HCT116 (cell line): ENCODE results near the gene THAP5. TPM values are rescaled to one million over a fixed set of nuclear protein-coding genes. Genes with fewer than 3 reads are reported as not detected.

Experiments
- ATAC-seq: fragments of 200-7000 bp; cut with Tn5 transposase; 2 replicates; pipeline ENCODE4 v1.9.1; 2020; ENCODE audit warnings: mild to moderate bottlenecking, moderate library complexity
- BruUV-seq: library from RNA; stranded (reverse); fragments of 400-500 nt; replicated peaks from 2 replicates; lab custom pipeline; 2021; lab: Mats Ljungman, UMichigan
- CTCF ChIA-PET: fragments of 300-600 bp; sonication (Branson Sonifier 250); formaldehyde crosslinking; loops from one replicate; lab custom pipeline; 2021; ENCODE audit warnings: antibody characterized with exemption; lab: Charles Lee
- POLR2A ChIA-PET: fragments of 300-600, 350-600 bp; sonication (Branson Sonifier 250); formaldehyde crosslinking; loops from one replicate; lab custom pipeline; 2021; ENCODE audit warnings: antibody characterized with exemption; lab: Charles Lee
- RAD21 ChIA-PET, 2 experiments: fragments of 300-600 bp; sonication (Branson Sonifier 250); formaldehyde crosslinking; loops; one replicate each; lab custom pipeline; 2023; ENCODE audit warnings: low total read pairs in 2 of 2; ENCODE audit not compliant: uncharacterized antibody in 2 of 2, unreplicated experiment in 2 of 2, low non-redundant PET in 1 of 2; lab: Charles Lee
- DNase-seq: peaks from one replicate; pipeline ENCODE4 v3.0.0-alpha.2; 2010; ENCODE audit warnings: low read depth, low spot score
- H2AFZ ChIP-seq: fragments of 200-600 bp; shearing (Covaris generic), sonication (generic); 2 replicates; pipeline ENCODE4 v1.6.1; 2017; ENCODE audit warnings: low read depth, mixed run types, mixed read lengths, antibody characterized with exemption, low read length; ENCODE audit not compliant: poor library complexity, severe bottlenecking
- H3K27ac ChIP-seq: 2 replicates; pipeline ENCODE4 v1.5.1; 2012; ENCODE audit warnings: low read depth, low read length
- H3K27me3 ChIP-seq: fragments of 200-600 bp; sonication (generic); 2 replicates; pipeline ENCODE4 v1.6.1; 2016; ENCODE audit warnings: mixed run types, low read length, mixed read lengths; ENCODE audit not compliant: insufficient read depth
- H3K36me3 ChIP-seq, 2 experiments: fragments of 200-500 bp in 1 of 2; fragments of 200-600 bp in 1 of 2; sonication (Bioruptor generic) in 1 of 2; sonication (generic) in 1 of 2; 2 replicates each; pipeline versions ENCODE4 v1.5.1 to v1.6.1; 2014 to 2016; ENCODE audit warnings: low read length in 2 of 2, inconsistent platforms in 1 of 2, mixed read lengths in 1 of 2, mixed run types in 1 of 2; ENCODE audit not compliant: insufficient read depth in 2 of 2, control insufficient read depth in 1 of 2
- H3K4me1 ChIP-seq, 2 experiments: fragments of 200-600 bp in 1 of 2; sonication (generic) in 1 of 2; 2 replicates each; pipeline versions ENCODE4 v1.5.1 to v1.6.1; 2012 to 2017; ENCODE audit warnings: low read length in 2 of 2, inconsistent platforms in 1 of 2, mild to moderate bottlenecking in 1 of 2, mixed read lengths in 1 of 2, mixed run types in 1 of 2, moderate library complexity in 1 of 2; ENCODE audit not compliant: insufficient read depth in 2 of 2, control insufficient read depth in 1 of 2
- H3K4me2 ChIP-seq: fragments of 200-600 bp; sonication (generic); 2 replicates; pipeline ENCODE4 v1.6.1; 2017; ENCODE audit warnings: mixed run types, low read length, mixed read lengths
- H3K4me3 ChIP-seq, 2 experiments: fragments of 200-600 bp in 1 of 2; sonication (generic) in 1 of 2; replicated peaks in 1 of 2; 2 replicates each; pipeline ENCODE4 v1.5.1; 2011 to 2016; ENCODE audit warnings: low read length in 2 of 2, control low read depth in 1 of 2, low read depth in 1 of 2, mild to moderate bottlenecking in 1 of 2, mixed read lengths in 1 of 2, mixed run types in 1 of 2
- H3K79me2 ChIP-seq: fragments of 200-600 bp; sonication (generic); 2 replicates; pipeline ENCODE4 v1.6.1; 2017; ENCODE audit warnings: mild to moderate bottlenecking, mixed run types, low read length, moderate library complexity, mixed read lengths; ENCODE audit not compliant: insufficient read depth
- H3K9ac ChIP-seq: fragments of 200-600 bp; sonication (generic); 2 replicates; pipeline ENCODE4 v1.6.1; 2016; ENCODE audit warnings: low read length, mixed read lengths
- H3K9me2 ChIP-seq: fragments of 200-600 bp; sonication (generic), shearing (Covaris generic); 2 replicates; pipeline ENCODE4 v1.6.1; 2017; ENCODE audit warnings: mixed run types, mild to moderate bottlenecking, moderate library complexity; ENCODE audit not compliant: insufficient read depth
- H3K9me3 ChIP-seq, 2 experiments: fragments of 200-500 bp in 1 of 2; fragments of 200-600 bp in 1 of 2; sonication (Bioruptor generic) in 1 of 2; sonication (generic) in 1 of 2; 2 replicates each; pipeline ENCODE4 v1.6.1; 2014 to 2017; ENCODE audit warnings: low read length in 2 of 2, mixed read lengths in 2 of 2, inconsistent platforms in 1 of 2, low read depth in 1 of 2, mild to moderate bottlenecking in 1 of 2, mixed run types in 1 of 2, moderate library complexity in 1 of 2; ENCODE audit not compliant: control insufficient read depth in 1 of 2, insufficient read depth in 1 of 2
- H4K20me1 ChIP-seq: fragments of 200-600 bp; sonication (generic), shearing (Covaris generic); 2 replicates; pipeline ENCODE4 v1.6.1; 2017; ENCODE audit warnings: mixed run types, mild to moderate bottlenecking, moderate library complexity; ENCODE audit not compliant: insufficient read depth
- CBX3 ChIP-seq: IDR thresholded peaks from 2 replicates; pipeline ENCODE4 v1.6.1; 2012; ENCODE audit warnings: low read depth
- CEBPB ChIP-seq: IDR thresholded peaks from 2 replicates; pipeline ENCODE4 v1.6.1; 2012; ENCODE audit warnings: low read depth
- CTCF ChIP-seq, 3 experiments: fragments of 200-600 bp in 1 of 3; sonication (generic) in 1 of 3; IDR thresholded peaks in 2 of 3; conservative IDR thresholded peaks in 1 of 3; 2 replicates each; pipeline ENCODE4 v1.5.1; 2012 to 2017; ENCODE audit warnings: low read depth in 2 of 3, low read length in 2 of 3, antibody characterized with exemption in 1 of 3, borderline replicate concordance in 1 of 3, control low read depth in 1 of 3, mild to moderate bottlenecking in 1 of 3, mixed read lengths in 1 of 3, mixed run types in 1 of 3, moderate library complexity in 1 of 3; ENCODE audit not compliant: insufficient read depth in 1 of 3
- EZH2 ChIP-seq: fragments of 200-600 bp; sonication (generic); IDR thresholded peaks from 2 replicates; pipeline ENCODE4 v1.6.1; 2017; ENCODE audit warnings: antibody characterized with exemption, mixed run types
- MAX ChIP-seq: IDR thresholded peaks from 2 replicates; pipeline ENCODE4 v1.6.1; 2012
- POLR2AphosphoS5 ChIP-seq: IDR thresholded peaks from 2 replicates; pipeline ENCODE4 v1.6.1; 2011; ENCODE audit warnings: mild to moderate bottlenecking, low read depth, low read length, moderate library complexity
- RAD21 ChIP-seq: IDR thresholded peaks from 2 replicates; pipeline ENCODE4 v1.6.1; 2012; ENCODE audit warnings: low read depth, mild to moderate bottlenecking
- SRF ChIP-seq: IDR thresholded peaks from 2 replicates; pipeline ENCODE4 v1.6.1; 2012; ENCODE audit warnings: low read depth
- ZBTB33 ChIP-seq: IDR thresholded peaks from 2 replicates; pipeline ENCODE4 v1.6.1; 2011; ENCODE audit warnings: mild to moderate bottlenecking, low read length, moderate library complexity; ENCODE audit not compliant: insufficient replicate concordance; ENCODE audit errors: extremely low read depth
- ZNF274 ChIP-seq: fragments of 200-500 bp; sonication (Bioruptor generic); IDR thresholded peaks from 2 replicates; pipeline ENCODE4 v1.6.1; 2014; ENCODE audit warnings: mild to moderate bottlenecking, low read depth, low read length, inconsistent platforms
- intact Hi-C: fragments of 100-400 bp; cut with micrococcal nuclease; formaldehyde crosslinking; loops from 2 replicates; pipeline ENCODE4 v1.10.0; 2022
- total RNA-seq: library from RNA; stranded (reverse); gene quantifications from one replicate; pipeline ENCODE4 v1.2.1, GENCODE V29; 2021; ENCODE audit not compliant: unreplicated experiment

The THAP5 gene
- total RNA-seq, 1 experiment from 2014 or later, result 29.3 TPM

GRCh38 chr7:108605559-108606201 is 36.2 kb upstream of the THAP5 start:
- no peak for DNase-seq
- Histone ChIP-seq H3K36me3 (no peaks in the 10 kb centered on the region), H3K27ac (no peak overlapping the region), H3K4me2 (no peak overlapping the region), H3K4me1 (peaks cover 2 to 12% of the 10 kb centered on the region in 2 experiments; a peak in 3 of 4 replicates), H3K9me3 (no peaks in the 10 kb centered on the region), H3K9me2 (no peaks in the 10 kb centered on the region), H3K9ac (no peak overlapping the region), H3K79me2 (no peaks in the 10 kb centered on the region), H3K4me3 (no peak overlapping the region), H3K27me3 (no peaks in the 10 kb centered on the region), H4K20me1 (no peaks in the 10 kb centered on the region), H2AFZ (no peak overlapping the region)
- no peak for ATAC-seq
- BruUV-seq, result no TSS peak
- POLR2A ChIA-PET, result no interaction called here
- CTCF ChIA-PET, result no interaction called here
- intact Hi-C loops, result no loop called here
- RAD21 ChIA-PET, result no interaction called here
- TF ChIP-seq SRF (no peak), RAD21 (no peak), ZNF274 (no peak), CTCF (IDR thresholded peaks at IDR 0.05 in 2 of 3, conservative IDR thresholded peaks at IDR 0.05 in 1 of 3; ENCODE audit: borderline replicate concordance in 1 of 3, insufficient read depth in 1 of 3, low read depth in 2 of 3, low read length in 2 of 3) (no peak)

- intact Hi-C loops, result no loop called here
- Histone ChIP-seq H3K36me3 (no peaks in the 10 kb centered on the region), H2AFZ (no peak overlapping the region), H3K4me2 (no peak overlapping the region), H3K79me2 (no peaks in the 10 kb centered on the region), H3K4me1 (peaks cover 2 to 12% of the 10 kb centered on the region in 2 experiments; a peak in 3 of 4 replicates), H4K20me1 (no peaks in the 10 kb centered on the region), H3K9ac (no peak overlapping the region), H3K9me2 (no peaks in the 10 kb centered on the region), H3K27ac (no peak overlapping the region), H3K4me3 (no peak overlapping the region), H3K27me3 (no peaks in the 10 kb centered on the region), H3K9me3 (no peaks in the 10 kb centered on the region)
- no peak for ATAC-seq
- BruUV-seq, result no TSS peak
- no peak for DNase-seq
- TF ChIP-seq CBX3 (no peak), ZBTB33 (no peak), RAD21 (no peak), EZH2 (no peak), ZNF274 (no peak), CEBPB (no peak), POLR2AphosphoS5 (no peak), MAX (no peak)
- ChIA-PET POLR2A (no interaction called here), RAD21 (no interaction called here), CTCF (no interaction called here)
Observed at GRCh38 chr7:108604307-108605077, 35.0 kb upstream of the THAP5 start.
